B cell (primary cell): ENCODE measurements around the gene PPP1R12B. TPM values are rescaled to one million over a fixed set of nuclear protein-coding genes. Genes with fewer than 3 reads are reported as not detected.
"Not testable (repeated sequence)": the region's sequence is repeated elsewhere in the genome, so short reads cannot be mapped to it uniquely, and the experiment has no call there.

Source experiments
- ATAC-seq: fragments of 200-7000 bp; cut with Tn5 transposase; one replicate; pipeline ENCODE4 v1.10.0; 2021; ENCODE audit warnings: low read depth, mild to moderate bottlenecking, moderate number of reproducible peaks, moderate library complexity
- CTCF ChIA-PET: fragments of 350-600 bp; sonication (Branson Sonifier 250); formaldehyde crosslinking; loops from one replicate; lab custom pipeline; 2021; ENCODE audit warnings: antibody characterized with exemption, inconsistent platforms; lab: Charles Lee
- POLR2A ChIA-PET: fragments of 350-600 bp; sonication (Branson Sonifier 250); formaldehyde crosslinking; loops from one replicate; lab custom pipeline; 2021; ENCODE audit warnings: antibody characterized with exemption; lab: Charles Lee
- DNase-seq: peaks from one replicate; pipeline ENCODE4 v3.0.0; 2013
- H2AFZ ChIP-seq: 2 replicates; pipeline ENCODE4 v1.6.1; 2012; ENCODE audit warnings: mild to moderate bottlenecking, low read depth, low read length; ENCODE audit not compliant: insufficient read depth, poor library complexity, severe bottlenecking
- H3K27ac ChIP-seq, 2 donors: 1 replicate in 1 of 2; 2 replicates in 1 of 2; pipeline ENCODE4 v1.5.1; 2012 to 2013; ENCODE audit warnings: low read length in 2 of 2, mild to moderate bottlenecking in 2 of 2, moderate library complexity in 1 of 2
- H3K27me3 ChIP-seq, 4 experiments: fragments of 200-600 bp in 1 of 4; sonication (generic) in 1 of 4; replicated peaks in 1 of 4; 1 replicate in 2 of 4; 2 replicates in 2 of 4; pipeline versions ENCODE4 v1.6.1 to v1.7.0; 2013 to 2016; ENCODE audit warnings: low read length in 3 of 4, mild to moderate bottlenecking in 2 of 4, mixed read lengths in 1 of 4, moderate library complexity in 1 of 4; ENCODE audit not compliant: insufficient read depth in 4 of 4, control insufficient read depth in 3 of 4; ENCODE audit errors: control extremely low read depth in 1 of 4
- H3K36me3 ChIP-seq, 2 experiments: replicated peaks in 1 of 2; 1 replicate in 1 of 2; 2 replicates in 1 of 2; pipeline versions ENCODE4 v1.6.1 to v1.7.1; 2013; ENCODE audit warnings: low read length in 1 of 2; ENCODE audit not compliant: insufficient read depth in 2 of 2, control insufficient read depth in 1 of 2; ENCODE audit errors: control extremely low read depth in 1 of 2, extremely low read depth in 1 of 2
- H3K4me1 ChIP-seq, 2 donors: fragments of 200-600 bp in 1 of 2; sonication (generic) in 1 of 2; 1 replicate in 1 of 2; 2 replicates in 1 of 2; pipeline versions ENCODE4 v1.5.1 to v1.6.1; 2013 to 2017; ENCODE audit warnings: low read length in 2 of 2; ENCODE audit not compliant: control insufficient read depth in 2 of 2, insufficient read depth in 2 of 2
- H3K4me2 ChIP-seq: replicated peaks from 2 replicates; pipeline ENCODE3; 2012; ENCODE audit warnings: mild to moderate bottlenecking, low read depth, low read length; ENCODE audit not compliant: poor library complexity, severe bottlenecking
- H3K4me3 ChIP-seq, 5 experiments: fragments of 200-600 bp in 1 of 5; sonication (generic) in 1 of 5; 1 replicate in 3 of 5; 2 replicates in 2 of 5; pipeline versions ENCODE4 v1.5.1 to v1.7.0; 2011 to 2016; ENCODE audit warnings: low read length in 4 of 5, mild to moderate bottlenecking in 4 of 5, low read depth in 2 of 5, control low read depth in 1 of 5, moderate library complexity in 1 of 5; ENCODE audit not compliant: insufficient read depth in 1 of 5; ENCODE audit errors: control extremely low read depth in 1 of 5, extremely low read depth in 1 of 5
- H3K79me2 ChIP-seq: fragments of 200-600 bp; sonication (generic); one replicate; pipeline ENCODE4 v1.6.0; 2016; ENCODE audit warnings: low read length; ENCODE audit not compliant: control insufficient read depth, insufficient read depth
- H3K9ac ChIP-seq: fragments of 200-600 bp; sonication (generic); 2 replicates; pipeline ENCODE4 v1.6.1; 2017; ENCODE audit warnings: mild to moderate bottlenecking, low read length, moderate library complexity
- H3K9me3 ChIP-seq, 3 donors: one replicate each; pipeline versions ENCODE4 v1.6.1 to v1.7.1; 2013; ENCODE audit warnings: low read length in 2 of 3; ENCODE audit not compliant: control insufficient read depth in 2 of 3, insufficient read depth in 1 of 3; ENCODE audit errors: control extremely low read depth in 1 of 3
- H4K20me1 ChIP-seq: 2 replicates; pipeline ENCODE4 v1.6.0; 2012; ENCODE audit warnings: mild to moderate bottlenecking, low read length; ENCODE audit not compliant: insufficient read depth, control insufficient read depth, poor library complexity, severe bottlenecking
- H3K27ac Mint-ChIP-seq: one replicate; pipeline ENCODE4 v1.8.0; 2021; ENCODE audit warnings: mixed read lengths
- H3K27me3 Mint-ChIP-seq: one replicate; pipeline ENCODE4 v1.8.0; 2021; ENCODE audit warnings: mixed read lengths
- H3K4me1 Mint-ChIP-seq: one replicate; pipeline ENCODE4 v1.8.0; 2021; ENCODE audit warnings: mixed read lengths
- H3K4me3 Mint-ChIP-seq: one replicate; pipeline ENCODE4 v1.8.0; 2021; ENCODE audit warnings: mixed read lengths
- H3K9me3 Mint-ChIP-seq: one replicate; pipeline ENCODE4 v1.8.0; 2022; ENCODE audit warnings: mixed read lengths; ENCODE audit not compliant: insufficient read depth
- WGBS: methylation state at CpG from one replicate; pipeline ENCODE4 v1.1.5; 2013; ENCODE audit warnings: missing lambda C conversion rate; ENCODE audit not compliant: insufficient coverage; 5-methylcytosine and 5-hydroxymethylcytosine counted together
- intact Hi-C: fragments of 100-400 bp; cut with micrococcal nuclease; formaldehyde crosslinking; loops from one replicate; pipeline ENCODE4 v1.10.0; 2022
- polyA plus RNA-seq: library from polyadenylated mRNA; depleted of rRNA; stranded (reverse); fragments of >200 nt; gene quantifications from 2 replicates; pipeline ENCODE4 v1.2.3, GENCODE V29; 2012
- total RNA-seq, 2 donors: library from RNA; stranded (reverse); fragments of 120-200 nt in 1 of 2; gene quantifications; 1 replicate in 1 of 2; 2 replicates in 1 of 2; pipeline versions ENCODE4 v1.2.3 to v1.2.4, GENCODE V29; 2013 to 2022

Gene PPP1R12B
- total and polyA plus RNA-seq, 2 donors (not counting 1 experiment from before 2014, with no cell fraction given): 7.1 to 49.6 TPM

GRCh38 chr1:202410251-202410650 lies 61.8 kb downstream of the PPP1R12B start:
- H3K9me3 Mint-ChIP-seq, H4K20me1 ChIP-seq, H3K9me3 ChIP-seq, ATAC-seq, H3K4me3 Mint-ChIP-seq, H3K4me1 Mint-ChIP-seq, intact Hi-C loops, POLR2A ChIA-PET, H3K79me2 ChIP-seq, H3K4me3 ChIP-seq, H3K9ac ChIP-seq, H3K27ac Mint-ChIP-seq, H3K4me1 ChIP-seq, H3K36me3 ChIP-seq, DNase-seq, H3K27ac ChIP-seq, H3K4me2 ChIP-seq, H3K27me3 ChIP-seq, H2AFZ ChIP-seq, H3K27me3 Mint-ChIP-seq: not testable (repeated sequence)
- WGBS: 100% methylated on average over 1 of the region's 2 CpGs
- CTCF ChIA-PET: interaction anchor here (1.2 kb wide), 1 partner anchor 309 kb away, joined by 3 read pairs; no protein-coding TSS in a partner anchor

GRCh38 chr1:202410854-202411357 lies 62.4 kb downstream of the PPP1R12B start:
- H3K79me2 ChIP-seq, H3K27ac ChIP-seq, DNase-seq, H3K9me3 ChIP-seq, H4K20me1 ChIP-seq, H2AFZ ChIP-seq, H3K27me3 Mint-ChIP-seq, H3K4me2 ChIP-seq, H3K4me1 ChIP-seq, H3K4me1 Mint-ChIP-seq, H3K9me3 Mint-ChIP-seq, H3K4me3 Mint-ChIP-seq, H3K9ac ChIP-seq, H3K27ac Mint-ChIP-seq, H3K36me3 ChIP-seq, ATAC-seq, intact Hi-C loops, H3K27me3 ChIP-seq, H3K4me3 ChIP-seq: not testable (repeated sequence)
- CTCF ChIA-PET: interaction anchor here (1.2 kb wide), 1 partner anchor 309 kb away, joined by 3 read pairs; no protein-coding TSS in a partner anchor
- WGBS: no CpG with 5 or more reads among the region's 5 CpGs
- POLR2A ChIA-PET: interaction anchor here (0.7 kb wide), 1 partner anchor 815 kb away, joined by 3 read pairs; no protein-coding TSS in a partner anchor
